Central memory CD8-positive, alpha-beta T cell (primary cell): ENCODE measurements around the gene GSDME.
"Not testable (repeated sequence)": the region's sequence is repeated elsewhere in the genome, so short reads cannot be mapped to it uniquely, and the experiment has no call there.

Source experiments
- ATAC-seq: fragments of 150-1000 bp; cut with Tn5 transposase; replicated peaks from 2 replicates; pipeline ENCODE4 v1.10.0; 2022; ENCODE audit warnings: mild to moderate bottlenecking, moderate FRiP score, moderate number of reproducible peaks; ENCODE audit not compliant: poor library complexity, severe bottlenecking; ENCODE audit errors: extremely low read depth
- DNase-seq, 2 donors: peaks; one replicate each; pipeline ENCODE4 v3.0.0; 2021; ENCODE audit warnings: low spot score in 2 of 2
- H3K27ac Mint-ChIP-seq: one replicate; pipeline ENCODE4 v1.8.0; 2022; ENCODE audit warnings: low read depth, mild to moderate bottlenecking, moderate library complexity, mixed read lengths
- H3K27me3 Mint-ChIP-seq: one replicate; pipeline ENCODE4 v1.8.0; 2022; ENCODE audit warnings: mixed read lengths
- H3K36me3 Mint-ChIP-seq: one replicate; pipeline ENCODE4 v1.8.0; 2022; ENCODE audit warnings: mild to moderate bottlenecking, moderate library complexity, mixed read lengths; ENCODE audit not compliant: insufficient read depth
- H3K4me1 Mint-ChIP-seq: one replicate; pipeline ENCODE4 v1.8.0; 2022; ENCODE audit warnings: mixed read lengths
- H3K4me3 Mint-ChIP-seq: one replicate; pipeline ENCODE4 v1.8.0; 2022; ENCODE audit warnings: mild to moderate bottlenecking, moderate library complexity, mixed read lengths
- H3K9me3 Mint-ChIP-seq: one replicate; pipeline ENCODE4 v1.8.0; 2022; ENCODE audit warnings: mixed read lengths

GSDME gene

GRCh38 chr7:24748521-24748920 is 8.7 kb downstream of the GSDME start:
- no peaks in the 10 kb centered on the region for H3K9me3 Mint-ChIP-seq
- no peak for ATAC-seq

GRCh38 chr7:24745355-24745754 is 11.9 kb downstream of the GSDME start:
- ATAC-seq (no peak), DNase-seq (no peak)
- Mint-ChIP-seq H3K27me3 (peaks cover 47% of the 10 kb centered on the region), H3K4me1 (no peaks in the 10 kb centered on the region), H3K36me3 (no peaks in the 10 kb centered on the region), H3K9me3 (no peaks in the 10 kb centered on the region), H3K4me3 (no peak overlapping the region), H3K27ac (no peak overlapping the region)

More at GRCh38 chr7:24748521-24748920, 8.7 kb downstream of the GSDME start:
- H3K27ac Mint-ChIP-seq, result no peak overlapping the region
- H3K4me1 Mint-ChIP-seq, result no peaks in the 10 kb centered on the region
- no peak overlapping the region for H3K4me3 Mint-ChIP-seq
- DNase-seq, result no peak
- peaks cover 52% of the 10 kb centered on the region for H3K27me3 Mint-ChIP-seq
- no peaks in the 10 kb centered on the region for H3K36me3 Mint-ChIP-seq

GRCh38 chr7:24743471-24743870 is 13.8 kb downstream of the GSDME start:
- no peaks in the 10 kb centered on the region for H3K9me3 Mint-ChIP-seq
- H3K36me3 Mint-ChIP-seq, result no peaks in the 10 kb centered on the region
- H3K4me1 Mint-ChIP-seq, result no peaks in the 10 kb centered on the region
- H3K27ac Mint-ChIP-seq, result no peak overlapping the region
- no peak overlapping the region for H3K4me3 Mint-ChIP-seq
- ATAC-seq, result no peak
- no peak for DNase-seq
- peaks cover 45% of the 10 kb centered on the region for H3K27me3 Mint-ChIP-seq

- H3K27ac Mint-ChIP-seq, result no peak overlapping the region
- H3K27me3 Mint-ChIP-seq, result peaks cover 50% of the 10 kb centered on the region
- no peaks in the 10 kb centered on the region for H3K9me3 Mint-ChIP-seq
- no peak for DNase-seq
- ATAC-seq, result no peak
- H3K4me3 Mint-ChIP-seq, result no peak overlapping the region
- H3K4me1 Mint-ChIP-seq, result no peaks in the 10 kb centered on the region
- H3K36me3 Mint-ChIP-seq, result no peaks in the 10 kb centered on the region
Observed at GRCh38 chr7:24742506-24743162, 14.6 kb downstream of the GSDME start.

GRCh38 chr7:24741679-24742505 is 15.4 kb downstream of the GSDME start:
- DNase-seq (no peak), ATAC-seq (no peak)
- H3K27me3 Mint-ChIP-seq, result peaks cover 58% of the 10 kb centered on the region
- no peaks in the 10 kb centered on the region for H3K9me3 Mint-ChIP-seq
- no peaks in the 10 kb centered on the region for H3K36me3 Mint-ChIP-seq
- no peak overlapping the region for H3K4me3 Mint-ChIP-seq
- no peaks in the 10 kb centered on the region for H3K4me1 Mint-ChIP-seq
- no peak overlapping the region for H3K27ac Mint-ChIP-seq

GRCh38 chr7:24740871-24741270 is 16.4 kb downstream of the GSDME start:
- ATAC-seq (no peak), DNase-seq (no peak)
- Mint-ChIP-seq H3K4me3 (no peak overlapping the region), H3K36me3 (no peaks in the 10 kb centered on the region), H3K4me1 (no peaks in the 10 kb centered on the region), H3K27me3 (peaks cover 67% of the 10 kb centered on the region), H3K27ac (no peak overlapping the region), H3K9me3 (no peaks in the 10 kb centered on the region)

GRCh38 chr7:24739306-24739705 is 18.0 kb downstream of the GSDME start:
- Mint-ChIP-seq H3K27me3 (peaks cover 75% of the 10 kb centered on the region), H3K4me1 (no peaks in the 10 kb centered on the region), H3K36me3 (no peaks in the 10 kb centered on the region), H3K9me3 (no peaks in the 10 kb centered on the region), H3K4me3 (no peak overlapping the region), H3K27ac (no peak overlapping the region)
- no peak for ATAC-seq
- no peak for DNase-seq

GRCh38 chr7:24738577-24738976 is 18.7 kb downstream of the GSDME start:
- Mint-ChIP-seq H3K36me3 (no peaks in the 10 kb centered on the region), H3K27ac (no peak overlapping the region), H3K9me3 (no peaks in the 10 kb centered on the region), H3K4me1 (no peaks in the 10 kb centered on the region), H3K27me3 (peaks cover 75% of the 10 kb centered on the region), H3K4me3 (no peak overlapping the region)
- ATAC-seq, result no peak
- no peak for DNase-seq

GRCh38 chr7:24737281-24737680 is 20.0 kb downstream of the GSDME start:
- H3K27me3 Mint-ChIP-seq, result peaks cover 78% of the 10 kb centered on the region
- no peak for DNase-seq
- no peak overlapping the region for H3K27ac Mint-ChIP-seq
- no peaks in the 10 kb centered on the region for H3K9me3 Mint-ChIP-seq
- no peak overlapping the region for H3K4me3 Mint-ChIP-seq
- no peak for ATAC-seq
- H3K4me1 Mint-ChIP-seq, result no peaks in the 10 kb centered on the region
- H3K36me3 Mint-ChIP-seq, result no peaks in the 10 kb centered on the region

- H3K4me3 Mint-ChIP-seq, DNase-seq, H3K36me3 Mint-ChIP-seq, H3K27ac Mint-ChIP-seq, H3K4me1 Mint-ChIP-seq, H3K9me3 Mint-ChIP-seq, ATAC-seq: not testable (repeated sequence)
- peaks cover 72% of the 10 kb centered on the region for H3K27me3 Mint-ChIP-seq
Observed at GRCh38 chr7:24735594-24735993, 21.7 kb downstream of the GSDME start.

- H3K4me3 Mint-ChIP-seq, result no peak overlapping the region
- no peaks in the 10 kb centered on the region for H3K9me3 Mint-ChIP-seq
- DNase-seq, result no peak
- H3K36me3 Mint-ChIP-seq, result no peaks in the 10 kb centered on the region
- no peaks in the 10 kb centered on the region for H3K4me1 Mint-ChIP-seq
- peaks cover 72% of the 10 kb centered on the region for H3K27me3 Mint-ChIP-seq
- peak overlapping the region; percentile 26 for H3K27ac Mint-ChIP-seq
- ATAC-seq, result no peak
Observed at GRCh38 chr7:24734306-24734705, 23.0 kb downstream of the GSDME start.

- H3K9me3 Mint-ChIP-seq, result no peaks in the 10 kb centered on the region
- H3K27me3 Mint-ChIP-seq, result peaks cover 72% of the 10 kb centered on the region
- DNase-seq, result peak in 1 of 2 donors; percentile 4
- no peak overlapping the region for H3K27ac Mint-ChIP-seq
- H3K4me1 Mint-ChIP-seq, result peaks cover 5% of the 10 kb centered on the region
- no peak overlapping the region for H3K4me3 Mint-ChIP-seq
- ATAC-seq, result no peak
- no peaks in the 10 kb centered on the region for H3K36me3 Mint-ChIP-seq
Observed at GRCh38 chr7:24733414-24734060, 23.7 kb downstream of the GSDME start.
